ENCODE data around the gene BID.

Gene BID

DNA sequence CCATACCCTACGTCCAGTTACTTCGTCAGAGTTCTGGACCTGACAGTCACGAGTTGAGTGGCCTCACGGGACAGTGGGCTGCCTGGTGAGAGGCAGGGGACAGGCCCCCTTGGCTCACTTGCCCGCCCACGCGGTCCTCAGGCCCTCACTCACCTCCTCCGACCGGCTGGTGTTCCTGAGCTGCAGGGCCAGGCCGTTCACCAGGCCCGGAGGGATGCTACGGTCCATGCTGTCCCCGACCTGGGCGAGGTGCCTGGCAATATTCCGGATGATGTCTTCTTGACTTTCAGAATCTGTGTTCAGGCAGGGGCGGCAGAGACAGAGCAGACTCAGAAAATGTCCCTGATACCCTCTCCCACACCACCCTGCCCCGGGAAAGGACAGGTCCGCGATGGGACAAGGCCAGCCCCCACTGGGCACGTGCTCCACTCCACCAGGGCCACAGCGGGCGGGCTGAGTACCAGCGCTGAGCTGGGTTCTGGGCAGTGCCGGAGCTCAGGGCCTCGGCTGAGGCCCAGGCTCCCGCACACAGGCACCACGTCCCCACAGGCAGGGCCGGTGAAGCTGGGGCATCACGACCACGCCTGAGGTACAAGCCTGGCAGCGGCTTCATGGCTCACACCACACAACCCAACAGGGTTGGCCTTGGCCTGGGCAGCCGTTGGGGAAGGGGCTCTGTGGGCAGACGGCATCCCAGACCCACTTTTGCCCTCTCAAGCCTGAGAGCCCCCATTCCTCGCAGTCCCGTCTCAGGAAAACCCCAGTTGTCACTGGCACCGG, 34.9 kb downstream of the BID start:
- Histone ChIP-seq H2BK5ac (ENCODE audit: low read length) (no peak overlapping the region), H3K27ac (ENCODE audit: low read depth, low read length) (no peak overlapping the region), H2BK120ac (ENCODE audit: low read depth, low read length) (no peak overlapping the region), H3K36me3 (ENCODE audit: control insufficient read depth, insufficient read depth, low read length) (peaks cover 2% of the 10 kb centered on the region), H3K4me1 (ENCODE audit: control insufficient read depth, low read depth, low read length) (no peaks in the 10 kb centered on the region), H3K9ac (ENCODE audit: low read length) (no peak overlapping the region), H2BK15ac (replicated peaks; ENCODE audit: low read depth) (no peak overlapping the region), H4K8ac (ENCODE audit: low read depth, low read length) (no peak overlapping the region), H4K5ac (ENCODE audit: low read length) (no peak overlapping the region), H3K18ac (ENCODE audit: low read length) (no peak overlapping the region), H3K4me3 (ENCODE audit: low read length) (no peak overlapping the region), H3K27me3 (ENCODE audit: insufficient read depth, low read length, poor library complexity) (no peaks in the 10 kb centered on the region), H2AK5ac (ENCODE audit: low read length) (no peak overlapping the region), H3K79me1 (ENCODE audit: low read length) (no peaks in the 10 kb centered on the region), H3K23ac (ENCODE audit: low read length) (no peak overlapping the region), H3K79me2 (ENCODE audit: control insufficient read depth, insufficient read depth, low read length) (no peaks in the 10 kb centered on the region), H3K4me2 (ENCODE audit: low read length) (no peak overlapping the region), H3K56ac (ENCODE audit: low read length) (no peak overlapping the region), H3K4ac (ENCODE audit: low read depth, low read length) (no peak overlapping the region)
- no CpG with 5 or more reads among the region's 36 CpGs for WGBS (ENCODE audit: extremely low coverage, insufficient coverage, low lambda C conversion rate)
- no peak for DNase-seq

DNA sequence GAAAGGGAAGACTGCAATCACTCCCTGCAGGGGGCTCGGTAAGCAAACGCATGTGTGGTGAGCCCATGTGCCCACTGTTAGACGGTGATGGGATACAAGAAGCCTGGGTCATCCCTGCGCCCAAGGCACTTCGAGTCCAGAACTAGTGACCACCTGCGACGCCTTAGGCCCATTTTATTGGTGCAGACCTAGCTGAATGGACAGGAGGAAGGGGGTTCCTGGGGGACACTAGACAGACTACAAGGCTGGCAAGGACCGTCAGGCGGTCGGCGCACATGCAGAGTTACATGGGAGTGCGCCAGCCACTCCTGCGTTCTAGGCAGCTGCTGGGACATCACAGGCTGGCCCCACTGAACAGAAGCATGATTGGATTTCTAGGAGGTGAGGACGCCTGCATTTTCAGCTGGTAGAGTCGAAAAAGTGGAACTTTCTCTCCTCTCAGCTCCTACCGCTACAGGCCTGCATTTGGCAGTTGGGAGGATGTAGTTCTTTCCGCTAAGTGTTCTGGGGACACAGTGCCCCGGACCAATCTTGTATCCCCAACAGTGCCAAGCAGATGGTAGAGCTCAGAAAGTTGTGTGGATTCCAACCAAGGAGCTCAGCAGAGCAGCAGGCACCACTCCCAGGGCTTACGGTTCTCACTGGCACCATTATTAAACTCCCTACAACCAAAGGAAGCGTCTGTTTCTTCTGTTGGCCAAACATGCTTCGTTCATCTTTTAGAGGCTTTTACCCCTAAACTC, 35.7 kb downstream of the BID start:
- no peak overlapping the region for H2BK15ac ChIP-seq (replicated peaks; ENCODE audit: low read depth)
- no peak overlapping the region for H2BK5ac ChIP-seq (ENCODE audit: low read length)
- no peak overlapping the region for H3K4ac ChIP-seq (ENCODE audit: low read depth, low read length)
- no peaks in the 10 kb centered on the region for H3K79me2 ChIP-seq (ENCODE audit: control insufficient read depth, insufficient read depth, low read length)
- DNase-seq, result no peak
- no peak overlapping the region for H3K4me3 ChIP-seq (ENCODE audit: low read length)
- no peak overlapping the region for H3K9ac ChIP-seq (ENCODE audit: low read length)
- no peak overlapping the region for H3K27ac ChIP-seq (ENCODE audit: low read depth, low read length)
- H3K79me1 ChIP-seq (ENCODE audit: low read length), result no peaks in the 10 kb centered on the region
- peaks cover 2% of the 10 kb centered on the region for H3K36me3 ChIP-seq (ENCODE audit: control insufficient read depth, insufficient read depth, low read length)
- no peaks in the 10 kb centered on the region for H3K4me1 ChIP-seq (ENCODE audit: control insufficient read depth, low read depth, low read length)
- peak overlapping the region; percentile 15 for H3K56ac ChIP-seq (ENCODE audit: low read length)
- H3K4me2 ChIP-seq (ENCODE audit: low read length), result no peak overlapping the region
- H4K5ac ChIP-seq (ENCODE audit: low read length), result no peak overlapping the region
- WGBS (ENCODE audit: extremely low coverage, insufficient coverage, low lambda C conversion rate), result no CpG with 5 or more reads among the region's 21 CpGs
- H2BK120ac ChIP-seq (ENCODE audit: low read depth, low read length), result no peak overlapping the region
- no peaks in the 10 kb centered on the region for H3K27me3 ChIP-seq (ENCODE audit: insufficient read depth, low read length, poor library complexity)
- no peak overlapping the region for H4K8ac ChIP-seq (ENCODE audit: low read depth, low read length)
- no peak overlapping the region for H3K23ac ChIP-seq (ENCODE audit: low read length)
- H3K18ac ChIP-seq (ENCODE audit: low read length), result no peak overlapping the region
- no peak overlapping the region for H2AK5ac ChIP-seq (ENCODE audit: low read length)

DNA sequence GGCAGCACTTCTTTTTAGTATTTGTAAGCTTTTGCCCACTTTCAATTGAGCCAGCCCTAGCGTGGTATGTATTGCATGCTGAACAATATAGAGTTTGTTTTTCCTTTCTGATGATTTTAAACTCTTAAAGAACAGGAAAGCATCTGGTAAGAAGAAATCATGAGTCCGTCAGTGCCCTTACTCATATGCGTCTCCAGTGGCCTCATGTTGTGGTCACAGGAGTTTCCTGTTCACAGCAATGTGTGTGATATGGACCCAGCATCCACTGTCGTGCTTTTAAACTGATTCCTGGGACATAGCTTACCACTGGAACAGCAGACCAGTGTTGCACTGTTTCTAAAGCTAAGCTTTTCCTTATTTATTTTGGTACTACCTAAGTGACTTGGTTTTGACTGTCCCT, 40.1 kb downstream of the BID start:
- Histone ChIP-seq H3K79me2 (ENCODE audit: control insufficient read depth, insufficient read depth, low read length) (no peaks in the 10 kb centered on the region), H3K18ac (ENCODE audit: low read length) (no peak overlapping the region), H3K4me1 (ENCODE audit: control insufficient read depth, low read depth, low read length) (no peaks in the 10 kb centered on the region), H3K27me3 (ENCODE audit: insufficient read depth, low read length, poor library complexity) (no peaks in the 10 kb centered on the region), H4K8ac (ENCODE audit: low read depth, low read length) (no peak overlapping the region), H3K23ac (ENCODE audit: low read length) (no peak overlapping the region), H2BK120ac (ENCODE audit: low read depth, low read length) (no peak overlapping the region), H2AK5ac (ENCODE audit: low read length) (no peak overlapping the region), H3K9ac (ENCODE audit: low read length) (no peak overlapping the region), H3K56ac (ENCODE audit: low read length) (no peak overlapping the region), H3K79me1 (ENCODE audit: low read length) (no peaks in the 10 kb centered on the region), H3K36me3 (ENCODE audit: control insufficient read depth, insufficient read depth, low read length) (peaks cover 2% of the 10 kb centered on the region), H3K4me2 (ENCODE audit: low read length) (no peak overlapping the region), H3K27ac (ENCODE audit: low read depth, low read length) (no peak overlapping the region), H2BK5ac (ENCODE audit: low read length) (no peak overlapping the region), H2BK15ac (replicated peaks; ENCODE audit: low read depth) (no peak overlapping the region), H4K5ac (ENCODE audit: low read length) (no peak overlapping the region), H3K4ac (ENCODE audit: low read depth, low read length) (no peak overlapping the region), H3K4me3 (ENCODE audit: low read length) (no peak overlapping the region)
- WGBS (ENCODE audit: extremely low coverage, insufficient coverage, low lambda C conversion rate), result no CpG with 5 or more reads among the region's 4 CpGs
- no peak for DNase-seq

DNA sequence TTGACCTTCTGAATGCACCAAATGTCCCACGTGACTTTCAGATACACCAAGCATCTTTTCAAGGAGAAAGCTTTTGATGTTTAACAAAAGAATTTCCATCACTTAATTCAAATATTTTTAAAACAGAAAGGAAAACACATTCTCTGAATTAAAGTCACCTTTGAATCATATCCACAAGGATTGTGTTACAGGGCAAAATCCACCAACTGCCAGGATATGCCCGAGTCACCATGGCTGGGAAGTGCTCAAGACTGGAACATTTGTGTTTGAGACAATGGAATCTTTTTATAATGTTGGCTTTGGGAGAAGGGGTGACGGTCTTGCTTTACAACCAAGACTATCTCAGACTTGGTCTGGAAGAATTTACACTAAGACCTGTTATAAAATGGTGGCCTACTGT, 40.8 kb downstream of the BID start:
- Histone ChIP-seq H2BK5ac (ENCODE audit: low read length) (no peak overlapping the region), H3K27me3 (ENCODE audit: insufficient read depth, low read length, poor library complexity) (no peaks in the 10 kb centered on the region), H3K27ac (ENCODE audit: low read depth, low read length) (no peak overlapping the region), H3K56ac (ENCODE audit: low read length) (no peak overlapping the region), H3K4me2 (ENCODE audit: low read length) (no peak overlapping the region), H3K36me3 (ENCODE audit: control insufficient read depth, insufficient read depth, low read length) (no peaks in the 10 kb centered on the region), H3K23ac (ENCODE audit: low read length) (no peak overlapping the region), H3K79me2 (ENCODE audit: control insufficient read depth, insufficient read depth, low read length) (no peaks in the 10 kb centered on the region), H3K4me1 (ENCODE audit: control insufficient read depth, low read depth, low read length) (no peaks in the 10 kb centered on the region), H3K9ac (ENCODE audit: low read length) (no peak overlapping the region), H4K8ac (ENCODE audit: low read depth, low read length) (no peak overlapping the region), H3K4ac (ENCODE audit: low read depth, low read length) (no peak overlapping the region), H3K79me1 (ENCODE audit: low read length) (no peaks in the 10 kb centered on the region), H2AK5ac (ENCODE audit: low read length) (no peak overlapping the region), H4K5ac (ENCODE audit: low read length) (no peak overlapping the region), H2BK15ac (replicated peaks; ENCODE audit: low read depth) (no peak overlapping the region), H2BK120ac (ENCODE audit: low read depth, low read length) (no peak overlapping the region), H3K18ac (ENCODE audit: low read length) (no peak overlapping the region), H3K4me3 (ENCODE audit: low read length) (no peak overlapping the region)
- no CpG with 5 or more reads among the region's 3 CpGs for WGBS (ENCODE audit: extremely low coverage, insufficient coverage, low lambda C conversion rate)
- DNase-seq, result no peak

DNA sequence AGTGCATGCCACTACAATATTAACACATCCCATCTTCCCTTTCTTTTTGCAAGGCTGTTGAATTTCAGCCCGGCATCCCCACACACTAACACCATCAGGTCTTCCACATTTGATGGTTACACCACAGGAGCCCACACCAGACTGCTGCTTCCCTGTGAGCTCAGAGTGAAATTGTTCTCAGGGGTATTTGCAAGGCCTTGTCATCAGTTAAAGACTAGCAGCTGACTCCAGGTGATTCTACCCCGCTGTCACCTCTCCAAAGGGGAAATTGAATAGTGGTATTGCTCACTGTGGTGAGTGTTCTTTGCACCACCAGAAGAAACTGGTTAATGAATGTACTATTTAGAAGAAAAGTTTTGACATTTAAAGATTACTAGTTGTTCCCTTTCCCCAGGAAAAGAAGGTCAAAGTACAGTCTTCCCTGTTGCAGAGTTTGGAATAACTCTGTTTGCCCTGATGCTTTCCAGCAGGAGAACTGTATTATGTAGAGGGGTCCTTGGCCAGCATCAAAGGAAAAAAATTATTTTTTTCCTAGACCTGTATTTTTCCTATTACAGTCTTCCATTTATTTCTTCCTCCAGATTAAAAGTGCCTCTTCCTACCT, 41.9 kb downstream of the BID start:
- WGBS (ENCODE audit: extremely low coverage, insufficient coverage, low lambda C conversion rate), result no CpG with 5 or more reads among the region's 2 CpGs
- no peaks in the 10 kb centered on the region for H3K36me3 ChIP-seq (ENCODE audit: control insufficient read depth, insufficient read depth, low read length)

More for the DNA sequence above, 41.9 kb downstream of the BID start:
- DNase-seq, result no peak
- Histone ChIP-seq H3K9ac (ENCODE audit: low read length) (no peak overlapping the region), H4K8ac (ENCODE audit: low read depth, low read length) (no peak overlapping the region), H2BK120ac (ENCODE audit: low read depth, low read length) (no peak overlapping the region), H3K56ac (ENCODE audit: low read length) (no peak overlapping the region), H2AK5ac (ENCODE audit: low read length) (no peak overlapping the region), H3K4me2 (ENCODE audit: low read length) (no peak overlapping the region), H3K79me2 (ENCODE audit: control insufficient read depth, insufficient read depth, low read length) (no peaks in the 10 kb centered on the region), H2BK15ac (replicated peaks; ENCODE audit: low read depth) (no peak overlapping the region), H3K4me1 (ENCODE audit: control insufficient read depth, low read depth, low read length) (no peaks in the 10 kb centered on the region), H3K79me1 (ENCODE audit: low read length) (no peaks in the 10 kb centered on the region), H3K27ac (ENCODE audit: low read depth, low read length) (no peak overlapping the region), H3K23ac (ENCODE audit: low read length) (no peak overlapping the region), H2BK5ac (ENCODE audit: low read length) (no peak overlapping the region), H3K27me3 (ENCODE audit: insufficient read depth, low read length, poor library complexity) (no peaks in the 10 kb centered on the region), H4K5ac (ENCODE audit: low read length) (no peak overlapping the region), H3K18ac (ENCODE audit: low read length) (no peak overlapping the region), H3K4ac (ENCODE audit: low read depth, low read length) (no peak overlapping the region), H3K4me3 (ENCODE audit: low read length) (no peak overlapping the region)
